Measurements from ENCODE around the gene SLC26A9. TPM values are rescaled to one million over a fixed set of nuclear protein-coding genes. Genes with fewer than 3 reads are reported as not detected.
"Not testable (repeated sequence)": the region's sequence is repeated elsewhere in the genome, so short reads cannot be mapped to it uniquely, and the experiment has no call there.

The SLC26A9 gene
- total RNA-seq, 1 donor from 2014 or later = 0.24 TPM

GRCh38 chr1:205894119-205894518 lies 49.1 kb downstream of the SLC26A9 start:
- DNase-seq (ENCODE audit: low spot score) = not testable (repeated sequence)

DNA sequence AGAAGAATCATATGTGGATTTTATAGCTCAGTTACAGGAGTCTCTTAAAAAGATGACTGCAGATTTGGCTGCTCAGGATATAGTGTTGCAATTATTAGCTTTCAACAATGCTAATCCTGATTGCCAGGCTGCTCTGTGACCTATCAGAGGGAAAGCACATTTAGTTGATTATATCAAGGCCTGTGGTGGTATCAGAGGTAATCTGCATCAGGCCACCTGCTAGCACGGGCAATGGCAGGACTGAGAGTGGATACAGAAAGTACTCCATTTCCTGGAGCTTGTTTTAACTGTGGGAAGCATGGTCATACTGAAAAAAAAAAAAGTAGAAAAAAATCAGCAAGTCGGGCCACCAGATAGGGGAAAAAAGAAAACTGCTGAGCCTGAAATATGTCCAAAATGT lies 51.1 kb downstream of the SLC26A9 start:
- DNase-seq (ENCODE audit: low spot score) = not testable (repeated sequence)

GRCh38 chr1:205891481-205891880 lies 51.8 kb downstream of the SLC26A9 start:
- not testable (repeated sequence) for DNase-seq (ENCODE audit: low spot score)

GRCh38 chr1:205890631-205891030 lies 52.6 kb downstream of the SLC26A9 start:
- DNase-seq (ENCODE audit: low spot score) = not testable (repeated sequence)

GRCh38 chr1:205889706-205890105 lies 53.5 kb downstream of the SLC26A9 start:
- DNase-seq (ENCODE audit: low spot score) = not testable (repeated sequence)

DNA sequence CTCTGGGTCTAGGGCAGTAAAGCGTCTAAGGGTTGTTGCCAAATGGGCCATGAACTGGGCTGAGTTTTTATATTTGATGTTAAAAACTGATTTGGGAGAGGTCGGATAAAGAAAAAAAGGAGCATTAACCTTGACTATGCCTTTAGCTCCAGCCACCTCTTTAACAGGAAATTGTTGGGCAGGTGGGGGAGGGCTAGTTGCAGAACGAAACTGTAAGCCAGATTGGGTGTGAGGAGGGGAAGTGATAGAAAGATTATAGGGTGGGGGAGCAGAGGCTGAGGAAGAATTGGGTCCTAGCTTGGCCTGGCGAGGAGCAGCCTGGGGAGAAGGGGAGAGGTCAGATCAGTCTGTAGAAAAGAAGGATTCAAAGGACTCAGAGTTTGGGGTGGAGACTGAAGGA lies 54.2 kb downstream of the SLC26A9 start:
- not testable (repeated sequence) for DNase-seq (ENCODE audit: low spot score)

GRCh38 chr1:205883792-205884191 lies 59.5 kb downstream of the SLC26A9 start:
- DNase-seq (ENCODE audit: low spot score) = no peak

GRCh38 chr1:205880923-205881322 lies 62.3 kb downstream of the SLC26A9 start:
- DNase-seq (ENCODE audit: low spot score) = no peak

DNA sequence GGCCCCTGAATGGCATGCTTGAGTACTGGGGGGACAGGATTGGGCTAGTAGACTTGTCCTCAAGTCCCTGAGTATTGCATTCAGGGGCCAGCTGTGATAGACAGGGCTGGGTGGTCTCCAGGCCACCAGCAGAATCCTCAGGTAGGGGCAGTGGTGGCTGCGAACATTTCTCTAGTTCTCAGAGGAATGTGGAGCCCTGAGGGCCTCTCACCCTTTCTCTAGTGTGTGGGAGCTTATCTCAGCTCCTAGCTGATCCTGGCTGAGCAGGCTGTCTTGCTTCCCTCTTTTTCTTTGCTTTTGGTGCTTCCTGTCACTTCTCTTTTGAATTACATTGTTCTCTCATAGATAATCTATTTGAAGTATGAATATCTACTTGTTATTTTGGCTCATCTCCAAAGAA lies 63.3 kb downstream of the SLC26A9 start:
- peak; percentile 37 for DNase-seq (ENCODE audit: low spot score)

DNA sequence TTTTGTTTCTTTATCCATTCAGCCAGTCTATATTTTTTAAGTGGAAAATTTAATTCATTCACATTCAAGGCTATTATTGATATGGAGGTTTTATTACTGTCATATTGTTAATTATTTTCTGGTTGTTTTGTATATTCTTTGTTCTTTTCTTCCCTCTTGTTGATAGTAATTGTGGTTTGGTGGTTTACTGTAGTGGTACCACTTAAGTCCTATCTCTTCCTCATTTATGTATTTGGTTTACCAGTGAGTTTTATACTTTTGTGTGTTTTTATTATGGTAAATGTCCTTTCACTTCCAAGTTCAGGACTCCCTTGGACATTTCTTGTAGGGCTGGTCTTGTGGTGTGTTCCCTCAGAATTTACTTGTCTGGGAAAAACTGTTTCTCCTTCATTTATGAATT lies 65.2 kb downstream of the SLC26A9 start:
- DNase-seq (ENCODE audit: low spot score) = no peak

DNA sequence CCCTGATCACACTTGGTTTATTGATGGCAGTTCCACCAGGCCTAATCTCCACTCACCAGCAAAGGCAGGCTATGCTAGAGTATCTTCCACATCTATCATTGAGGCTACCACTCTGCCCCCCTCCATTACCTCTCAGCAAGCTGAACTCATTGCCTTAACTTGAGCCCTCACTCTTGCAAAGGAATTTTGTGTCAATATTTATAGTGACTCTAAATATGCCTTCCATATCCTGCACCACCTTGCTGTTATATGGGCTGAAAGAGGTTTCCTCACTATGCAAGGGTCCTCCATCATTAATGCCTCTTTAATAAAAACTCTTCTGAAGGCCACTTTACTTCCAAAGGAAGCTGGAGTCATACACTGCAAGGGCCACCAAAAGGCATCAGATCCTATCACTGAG lies 70.1 kb downstream of the SLC26A9 start:
- DNase-seq (ENCODE audit: low spot score) = not testable (repeated sequence)

DNA sequence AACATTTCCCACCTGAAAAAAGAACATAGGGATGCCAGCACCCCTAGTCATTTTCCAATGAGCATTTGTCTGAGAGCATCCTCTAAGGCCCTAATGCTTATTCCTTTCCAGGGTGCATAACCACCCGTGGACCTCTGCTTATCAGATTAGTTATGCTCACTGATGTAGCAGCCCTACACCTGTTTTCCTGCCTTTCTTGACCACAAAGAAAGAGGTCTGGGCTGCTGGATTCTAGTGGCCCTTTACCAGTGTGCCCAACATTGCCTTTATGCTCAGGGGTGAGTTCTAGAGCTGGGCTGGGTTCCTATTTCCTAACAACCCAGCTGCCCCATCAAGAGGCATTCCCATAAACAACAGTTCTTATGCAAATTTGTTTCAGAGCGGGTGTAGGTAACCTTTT lies 73.0 kb downstream of the SLC26A9 start:
- DNase-seq (ENCODE audit: low spot score) = no peak

Other genes with a start within 250 kb of the SLC26A9 start
- 132 TPM for gene NUCKS1, start 193.3 kb downstream of the SLC26A9 start, total RNA-seq (ENCODE audit: insufficient read depth, low replicate concordance)
- 5.8 TPM for gene RAB29, start 168.0 kb downstream of the SLC26A9 start, total RNA-seq (ENCODE audit: insufficient read depth, low replicate concordance)
- 7.7 TPM for gene SLC41A1, start 130.3 kb downstream of the SLC26A9 start, total RNA-seq (ENCODE audit: insufficient read depth, low replicate concordance)
- gene PM20D1, start 93.3 kb downstream of the SLC26A9 start, total RNA-seq (ENCODE audit: insufficient read depth, low replicate concordance) = 1.4 TPM
- 5.8 TPM for gene RAB7B, start 59.9 kb upstream of the SLC26A9 start, total RNA-seq (ENCODE audit: insufficient read depth, low replicate concordance)
- 0.48 TPM for gene CTSE, start 80.4 kb upstream of the SLC26A9 start, total RNA-seq (ENCODE audit: insufficient read depth, low replicate concordance)
- gene RHEX, start 109.7 kb upstream of the SLC26A9 start, total RNA-seq (ENCODE audit: insufficient read depth, low replicate concordance) = 4.1 TPM
- 0.72 TPM for gene AVPR1B, start 173.9 kb upstream of the SLC26A9 start, total RNA-seq (ENCODE audit: insufficient read depth, low replicate concordance)